Measurements from ENCODE around the gene MAP1B. TPM values are rescaled to one million over a fixed set of nuclear protein-coding genes. Genes with fewer than 3 reads are reported as not detected.

The MAP1B gene
- total and polyA plus RNA-seq, 10 of the 15 experiments (the other 5 are each of a cell fraction or from before 2014, with no cell fraction given) = 0.02 to 0.81 (median 0.06) TPM; not detected in 1

GRCh38 chr5:72114629-72115028 lies 7.4 kb downstream of the MAP1B start:
- no peak overlapping the region for H3K4me2 ChIP-seq (ENCODE audit: control insufficient read depth, insufficient read depth)
- H3K9me3 ChIP-seq (replicated peaks; ENCODE audit: control insufficient read depth, insufficient read depth, low read length) = no peaks in the 10 kb centered on the region
- H4K20me1 ChIP-seq (ENCODE audit: control insufficient read depth, insufficient read depth) = no peaks in the 10 kb centered on the region
- FAIRE-seq (no peak), DNase-seq (ENCODE audit: low read depth, low spot score) (no peak), ATAC-seq (no peak)
- RAD21 ChIA-PET (ENCODE audit: unreplicated experiment) = no interaction called here
- SMC1A ChIA-PET (ENCODE audit: uncharacterized antibody, unreplicated experiment) = no interaction called here
- no peaks in the 10 kb centered on the region for H3K36me3 ChIP-seq (ENCODE audit: control insufficient read depth in 2 of 2, insufficient read depth in 2 of 2, low read length in 1 of 2)
- in situ Hi-C loops (cut with MboI) (no loop called here), intact Hi-C loops (cut with micrococcal nuclease; ENCODE audit: unreplicated experiment) (no loop called here)
- no peaks in the 10 kb centered on the region for H3K4me1 ChIP-seq (ENCODE audit: control insufficient read depth, insufficient read depth, low read length)
- no peak overlapping the region for H3K9ac ChIP-seq (ENCODE audit: control insufficient read depth, insufficient read depth, low read length)
- CTCF ChIA-PET = interaction anchor here (1.2 kb wide), 1 partner anchor 40 kb away, joined by 3 read pairs; no protein-coding TSS in a partner anchor
- H3K27me3 ChIP-seq (replicated peaks in 1 of 2; ENCODE audit: control insufficient read depth in 2 of 2, insufficient read depth in 2 of 2, low read length in 1 of 2) = peaks cover under 1 to 2% of the 10 kb centered on the region in 2 experiments; a peak in 1 of 4 replicates
- WGBS (ENCODE audit: insufficient coverage, insufficient replicate concordance, low lambda C conversion rate, missing lambda C conversion rate) = 44% methylated on average over 2 of the region's 2 CpGs
- H3K79me2 ChIP-seq (ENCODE audit: control insufficient read depth, insufficient read depth, low read length) = no peaks in the 10 kb centered on the region
- no peak overlapping the region for H3K27ac ChIP-seq (ENCODE audit: control insufficient read depth, insufficient read depth)
- POLR2A ChIA-PET = no interaction called here
- H3K4me3 ChIP-seq = no peak overlapping the region
- TF ChIP-seq CEBPZ (IDR thresholded peaks at IDR 0.05; ENCODE audit: low read depth, low read length) = no peak
- no peak for TF ChIP-seq IRF5 (IDR thresholded peaks at IDR 0.05; ENCODE audit: borderline replicate concordance)
- no peak for TF ChIP-seq LARP7 (IDR thresholded peaks at IDR 0.05)
- no peak for TF ChIP-seq IKZF2 (IDR thresholded peaks at IDR 0.05)
- no peak for TF ChIP-seq CHD1 (IDR thresholded peaks at IDR 0.05; ENCODE audit: low read depth, low read length)
- TF ChIP-seq NFYA (IDR thresholded peaks at IDR 0.05; ENCODE audit: borderline replicate concordance, low read depth, low read length) = no peak
- TF ChIP-seq SRF (IDR thresholded peaks at IDR 0.05; ENCODE audit: low read depth in 2 of 2, low read length in 2 of 2) = no peak
- TF ChIP-seq YBX1 (IDR thresholded peaks at IDR 0.05) = no peak
- no peak for TF ChIP-seq NRF1 (conservative IDR thresholded peaks at IDR 0.05; ENCODE audit: low read depth, low read length)
- TF ChIP-seq IRF4 (IDR thresholded peaks at IDR 0.05; ENCODE audit: low read depth, low read length) = no peak
- TF ChIP-seq RELA (IDR thresholded peaks at IDR 0.05; ENCODE audit: borderline replicate concordance, partially characterized antibody) = no peak
- no peak for TF ChIP-seq SUPT20H (IDR thresholded peaks at IDR 0.05; ENCODE audit: borderline replicate concordance, control insufficient read depth, low read depth, low read length)
- no peak for TF ChIP-seq CREM (IDR thresholded peaks at IDR 0.05; ENCODE audit: low read depth)
- no peak overlapping the region for H2AFZ ChIP-seq (ENCODE audit: control insufficient read depth, low read depth, low read length)
- BruUV-seq (replicated peaks) = no TSS peak

Data from GM12878 (cell line).